B cell (primary cell): ENCODE results near the gene TIPIN.

ENCODE experiments used
- EZH2 ChIP-seq: IDR thresholded peaks from 2 replicates; pipeline ENCODE4 v1.6.1; 2012; ENCODE audit warnings: borderline replicate concordance, low read depth, mild to moderate bottlenecking, moderate library complexity, low read length; ENCODE audit not compliant: insufficient read depth, poor library complexity, severe bottlenecking
- TF ChIP-seq, protein P1 (sequence below): fragments of 200-600 bp; IDR thresholded peaks from one replicate; pipeline ENCODE4 v1.8.0; 2022; ENCODE audit warnings: antibody characterized with exemption, mild to moderate bottlenecking

DNA sequence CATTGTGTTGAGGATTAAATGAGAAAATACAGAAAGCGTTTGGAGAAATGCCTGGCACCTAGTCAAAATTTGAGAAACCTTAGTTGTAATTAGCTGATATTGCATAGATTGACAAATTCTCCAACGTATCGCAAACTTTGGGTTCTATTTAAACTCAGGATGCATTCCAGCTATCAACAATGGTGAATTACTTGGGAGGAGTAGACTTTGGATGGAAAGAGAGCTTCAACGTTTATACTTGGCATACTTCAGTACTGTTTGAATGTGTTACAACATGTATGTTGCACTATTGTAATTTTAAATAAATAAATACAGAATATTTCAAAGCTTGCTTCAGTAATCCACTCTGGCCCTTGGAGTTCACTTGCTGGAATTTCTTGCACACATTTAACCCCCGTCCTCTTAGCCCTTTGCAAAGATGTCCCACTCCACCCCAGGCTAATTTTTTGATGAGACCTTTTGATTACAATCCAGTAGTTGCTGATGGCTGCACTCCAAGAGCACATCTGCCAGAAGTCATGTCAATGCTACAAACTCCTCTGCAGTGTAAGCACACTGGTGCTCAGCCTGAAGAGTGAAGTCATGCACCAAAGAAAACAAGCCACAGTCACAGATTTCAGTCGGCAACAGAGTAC lies 67.8 kb downstream of the TIPIN start:
- TF ChIP-seq, protein P1, sequence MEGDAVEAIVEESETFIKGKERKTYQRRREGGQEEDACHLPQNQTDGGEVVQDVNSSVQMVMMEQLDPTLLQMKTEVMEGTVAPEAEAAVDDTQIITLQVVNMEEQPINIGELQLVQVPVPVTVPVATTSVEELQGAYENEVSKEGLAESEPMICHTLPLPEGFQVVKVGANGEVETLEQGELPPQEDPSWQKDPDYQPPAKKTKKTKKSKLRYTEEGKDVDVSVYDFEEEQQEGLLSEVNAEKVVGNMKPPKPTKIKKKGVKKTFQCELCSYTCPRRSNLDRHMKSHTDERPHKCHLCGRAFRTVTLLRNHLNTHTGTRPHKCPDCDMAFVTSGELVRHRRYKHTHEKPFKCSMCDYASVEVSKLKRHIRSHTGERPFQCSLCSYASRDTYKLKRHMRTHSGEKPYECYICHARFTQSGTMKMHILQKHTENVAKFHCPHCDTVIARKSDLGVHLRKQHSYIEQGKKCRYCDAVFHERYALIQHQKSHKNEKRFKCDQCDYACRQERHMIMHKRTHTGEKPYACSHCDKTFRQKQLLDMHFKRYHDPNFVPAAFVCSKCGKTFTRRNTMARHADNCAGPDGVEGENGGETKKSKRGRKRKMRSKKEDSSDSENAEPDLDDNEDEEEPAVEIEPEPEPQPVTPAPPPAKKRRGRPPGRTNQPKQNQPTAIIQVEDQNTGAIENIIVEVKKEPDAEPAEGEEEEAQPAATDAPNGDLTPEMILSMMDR, result no peak
- TF ChIP-seq EZH2, result no peak
